Body of pancreas (tissue), 4 donors: ENCODE measurements around the gene AMELX. TPM values are rescaled to one million over a fixed set of nuclear protein-coding genes. Genes with fewer than 3 reads are reported as not detected.

Source experiments
- ATAC-seq: fragments of 150-250 bp; one replicate; pipeline ENCODE4 v1.9.1; 2016
- DNase-seq, 4 donors: peaks; one replicate each; pipeline ENCODE4 v3.0.0-alpha.2; 2019
- H3K27ac ChIP-seq, 4 donors: fragments of 200-600 bp; sonication (generic); 1 replicate in 3 of 4; 2 replicates in 1 of 4; pipeline versions ENCODE4 v1.5.1 to v1.6.1; 2016 to 2019; ENCODE audit warnings: mild to moderate bottlenecking in 1 of 4, mixed read lengths in 1 of 4, moderate library complexity in 1 of 4
- H3K27me3 ChIP-seq, 2 donors: fragments of 200-600 bp; sonication (generic); one replicate each; pipeline ENCODE4 v1.6.0; 2016; ENCODE audit warnings: mild to moderate bottlenecking in 1 of 2
- H3K36me3 ChIP-seq, 2 donors: fragments of 200-600 bp; sonication (generic); replicated peaks in 1 of 2; 2 replicates each; pipeline ENCODE4 v1.5.1; 2016; ENCODE audit warnings: low read depth in 2 of 2; ENCODE audit not compliant: insufficient read depth in 1 of 2
- H3K4me1 ChIP-seq: fragments of 200-600 bp; sonication (generic); one replicate; pipeline ENCODE4 v1.6.0; 2016
- H3K4me3 ChIP-seq, 2 donors: fragments of 200-600 bp; sonication (generic); 1 replicate in 1 of 2; 2 replicates in 1 of 2; pipeline ENCODE4 v1.5.1; 2016 to 2019
- H3K9me3 ChIP-seq, 3 donors: fragments of 200-600 bp; sonication (generic); 1 replicate in 2 of 3; 2 replicates in 1 of 3; pipeline ENCODE4 v1.5.1; 2016
- POLR2A ChIP-seq, 3 donors: fragments of 450-650 bp; IDR thresholded peaks; one replicate each; pipeline ENCODE4 v1.6.1; 2016; ENCODE audit warnings: antibody characterized with exemption in 3 of 3, mild to moderate bottlenecking in 2 of 3
- WGBS, 2 donors: methylation state at CpG; one replicate each; pipeline ENCODE4 v1.1.5; 2017; 5-methylcytosine and 5-hydroxymethylcytosine counted together
- intact Hi-C: fragments of 100-400 bp; cut with DNase I; formaldehyde crosslinking; loops from one replicate; pipeline ENCODE4 v1.15.1; 2023
- total RNA-seq, 2 donors: library from RNA; depleted of rRNA; stranded (reverse); fragments of >200 nt; gene quantifications; one replicate each; pipeline ENCODE4 v1.1.0, GENCODE V29; 2016
- TF ChIP-seq, protein P1 (sequence below), 7 experiments: fragments of 450-650 bp in 4 of 7; fragments of 200-600 bp in 3 of 7; sonication (generic) in 3 of 7; IDR thresholded peaks; one replicate each; pipeline ENCODE4 v1.5.1; 2016 to 2019; ENCODE audit warnings: antibody characterized with exemption in 7 of 7

AMELX gene
- total RNA-seq, 2 donors from 2014 or later: not detected

DNA sequence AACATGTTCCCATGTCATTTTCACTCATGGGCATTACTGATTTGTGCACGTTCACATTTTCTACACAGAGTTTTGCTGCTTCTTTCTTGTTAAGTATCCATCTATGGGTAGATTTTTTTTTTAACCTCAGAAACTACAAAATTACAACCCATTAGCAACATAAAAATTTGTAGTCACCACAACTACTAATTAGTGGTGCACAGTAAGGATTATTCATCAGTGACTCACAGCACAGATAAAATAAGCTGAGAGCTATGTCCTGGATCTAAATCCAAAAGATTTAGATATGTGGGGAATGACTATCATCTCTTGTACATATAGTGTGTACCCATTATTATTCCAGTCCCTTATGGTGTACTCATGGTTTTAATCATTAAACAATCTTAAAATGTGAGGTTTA is 19.7 kb upstream of the AMELX start:
- no peak for TF ChIP-seq POLR2A (IDR thresholded peaks at IDR 0.05)
- TF ChIP-seq, protein P1, sequence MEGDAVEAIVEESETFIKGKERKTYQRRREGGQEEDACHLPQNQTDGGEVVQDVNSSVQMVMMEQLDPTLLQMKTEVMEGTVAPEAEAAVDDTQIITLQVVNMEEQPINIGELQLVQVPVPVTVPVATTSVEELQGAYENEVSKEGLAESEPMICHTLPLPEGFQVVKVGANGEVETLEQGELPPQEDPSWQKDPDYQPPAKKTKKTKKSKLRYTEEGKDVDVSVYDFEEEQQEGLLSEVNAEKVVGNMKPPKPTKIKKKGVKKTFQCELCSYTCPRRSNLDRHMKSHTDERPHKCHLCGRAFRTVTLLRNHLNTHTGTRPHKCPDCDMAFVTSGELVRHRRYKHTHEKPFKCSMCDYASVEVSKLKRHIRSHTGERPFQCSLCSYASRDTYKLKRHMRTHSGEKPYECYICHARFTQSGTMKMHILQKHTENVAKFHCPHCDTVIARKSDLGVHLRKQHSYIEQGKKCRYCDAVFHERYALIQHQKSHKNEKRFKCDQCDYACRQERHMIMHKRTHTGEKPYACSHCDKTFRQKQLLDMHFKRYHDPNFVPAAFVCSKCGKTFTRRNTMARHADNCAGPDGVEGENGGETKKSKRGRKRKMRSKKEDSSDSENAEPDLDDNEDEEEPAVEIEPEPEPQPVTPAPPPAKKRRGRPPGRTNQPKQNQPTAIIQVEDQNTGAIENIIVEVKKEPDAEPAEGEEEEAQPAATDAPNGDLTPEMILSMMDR (IDR thresholded peaks at IDR 0.05): no peak
- no peaks in the 10 kb centered on the region for H3K4me1 ChIP-seq
- no peak overlapping the region for H3K27ac ChIP-seq
- H3K27me3 ChIP-seq: no peaks in the 10 kb centered on the region
- DNase-seq (no peak), ATAC-seq (no peak)
- no peak overlapping the region for H3K4me3 ChIP-seq
- H3K9me3 ChIP-seq: no peaks in the 10 kb centered on the region
- 88% methylated on average over 1 of the region's 1 CpG for WGBS, 2 donors
- no peaks in the 10 kb centered on the region for H3K36me3 ChIP-seq
- intact Hi-C loops: no loop called here

DNA sequence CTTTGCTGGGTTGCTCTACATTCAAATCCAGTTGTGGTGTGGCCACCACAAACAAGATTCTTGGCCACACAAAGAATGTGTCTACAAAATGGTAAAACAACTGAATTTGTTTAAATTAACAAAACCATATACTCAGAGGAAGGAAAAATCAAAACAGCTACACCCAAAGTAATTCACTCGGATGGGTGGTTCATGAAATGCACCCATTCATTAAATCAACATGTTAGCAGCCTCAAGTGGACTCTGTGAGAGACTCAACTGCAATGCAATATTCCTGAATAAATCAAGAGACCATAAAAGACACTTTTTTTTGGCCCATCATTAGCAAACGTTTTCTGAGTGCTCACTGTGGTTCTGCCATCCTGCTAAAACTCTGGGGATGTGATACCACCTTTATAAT is 11.2 kb upstream of the AMELX start:
- no peak for DNase-seq
- WGBS, 2 donors: 59 to 60% methylated on average over 2 of the region's 2 CpGs
- TF ChIP-seq POLR2A (IDR thresholded peaks at IDR 0.05): no peak
- TF ChIP-seq, protein P1 (IDR thresholded peaks at IDR 0.05): no peak

DNA sequence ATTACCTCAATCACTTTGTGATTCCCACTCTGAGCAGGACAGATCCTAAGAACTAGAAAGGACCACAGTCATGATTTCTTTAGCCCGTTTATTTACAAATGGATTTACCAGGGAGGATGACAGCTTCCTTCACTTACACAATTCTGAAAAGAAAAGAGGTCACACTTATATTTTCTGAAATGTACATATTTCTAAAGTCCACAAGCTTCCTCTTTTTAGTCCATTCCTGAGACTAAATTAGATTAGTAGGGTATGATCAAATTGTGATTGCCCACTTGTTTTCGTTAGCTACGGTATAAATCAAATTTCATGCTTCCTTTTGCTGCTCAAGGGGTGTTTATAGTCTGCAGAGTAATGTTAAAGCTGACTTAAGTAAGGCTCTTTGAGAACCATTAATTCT is 7.6 kb upstream of the AMELX start:
- no peak for TF ChIP-seq POLR2A (IDR thresholded peaks at IDR 0.05)
- TF ChIP-seq, protein P1 (IDR thresholded peaks at IDR 0.05): no peak
- no peaks in the 10 kb centered on the region for H3K36me3 ChIP-seq
- intact Hi-C loops: no loop called here
- ATAC-seq: no peak
- H3K27me3 ChIP-seq: no peaks in the 10 kb centered on the region
- WGBS, 2 donors: 58 to 76% methylated on average over 3 of the region's 3 CpGs
- no peak overlapping the region for H3K27ac ChIP-seq
- no peaks in the 10 kb centered on the region for H3K9me3 ChIP-seq
- DNase-seq: no peak
- H3K4me3 ChIP-seq: no peak overlapping the region
- H3K4me1 ChIP-seq: no peaks in the 10 kb centered on the region

More for the DNA sequence above, 11.2 kb upstream of the AMELX start:
- Histone ChIP-seq H3K9me3 (no peaks in the 10 kb centered on the region), H3K4me3 (no peak overlapping the region), H3K27ac (no peak overlapping the region), H3K4me1 (no peaks in the 10 kb centered on the region), H3K27me3 (no peaks in the 10 kb centered on the region), H3K36me3 (no peaks in the 10 kb centered on the region)
- intact Hi-C loops: no loop called here
- no peak for ATAC-seq

DNA sequence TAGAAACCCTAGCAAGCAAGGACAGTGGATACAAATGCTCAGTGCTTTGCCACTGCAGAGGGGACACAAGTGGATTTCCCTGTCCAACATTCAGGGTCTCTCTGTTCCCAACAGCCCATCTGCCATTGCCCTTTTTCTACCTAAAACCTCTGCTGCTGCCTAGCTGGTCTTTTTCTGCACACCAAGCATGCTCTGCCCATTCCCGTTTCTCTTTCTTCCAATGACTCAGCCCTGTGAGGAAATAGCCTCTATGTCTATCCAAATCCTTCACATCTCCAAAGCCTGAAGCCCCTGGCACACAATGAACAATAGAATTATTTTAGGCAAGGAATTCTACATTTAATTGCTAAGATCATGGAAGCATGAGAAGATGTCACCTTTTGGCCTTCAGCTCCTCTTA is 5.7 kb upstream of the AMELX start:
- no peak for TF ChIP-seq POLR2A (IDR thresholded peaks at IDR 0.05)
- TF ChIP-seq, protein P1 (IDR thresholded peaks at IDR 0.05): no peak
- no peak for ATAC-seq
- WGBS, 2 donors: 45 to 71% methylated on average over 1 of the region's 1 CpG
- DNase-seq: no peak
- no peak overlapping the region for H3K27ac ChIP-seq
- no peaks in the 10 kb centered on the region for H3K27me3 ChIP-seq
- no peak overlapping the region for H3K4me3 ChIP-seq
- intact Hi-C loops: no loop called here
- no peaks in the 10 kb centered on the region for H3K4me1 ChIP-seq
- H3K36me3 ChIP-seq: no peaks in the 10 kb centered on the region
- no peaks in the 10 kb centered on the region for H3K9me3 ChIP-seq

DNA sequence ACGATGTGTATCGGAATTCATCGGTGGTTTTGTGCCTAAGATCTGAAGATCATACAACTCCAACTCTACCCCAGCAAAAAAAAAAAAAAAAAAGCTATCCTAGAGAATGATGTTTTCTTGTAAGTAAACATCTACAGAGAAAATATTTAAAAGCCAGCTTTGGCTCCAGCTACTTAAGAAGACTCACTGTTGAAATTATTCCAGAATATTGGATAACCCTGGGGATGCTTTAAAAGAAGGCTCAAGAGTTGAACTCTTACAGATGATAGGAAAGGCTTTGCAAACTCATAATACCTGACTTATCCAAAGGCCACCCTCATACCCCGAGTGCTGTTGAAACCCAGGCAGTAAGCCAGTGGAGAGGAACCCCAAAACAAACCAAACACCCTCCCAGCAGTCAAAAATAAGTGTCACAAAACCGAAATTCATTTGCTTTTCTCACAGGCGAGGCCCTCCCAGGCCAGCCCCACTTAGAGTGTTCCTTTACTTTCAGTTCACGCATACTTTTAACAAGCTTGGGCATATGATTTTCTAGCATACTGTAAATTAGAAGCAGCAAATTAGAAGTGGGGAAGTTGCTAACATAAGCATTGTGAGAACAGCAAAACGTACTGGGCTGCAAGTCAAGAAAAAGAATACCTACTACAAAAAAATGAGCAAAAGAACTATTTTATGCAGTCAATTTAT is 2.7 kb upstream of the AMELX start:
- Histone ChIP-seq H3K27me3 (no peaks in the 10 kb centered on the region), H3K9me3 (no peaks in the 10 kb centered on the region), H3K4me3 (no peak overlapping the region), H3K27ac (no peak overlapping the region), H3K4me1 (no peaks in the 10 kb centered on the region), H3K36me3 (no peaks in the 10 kb centered on the region)
- 80 to 84% methylated on average over 8 of the region's 8 CpGs for WGBS, 2 donors
- intact Hi-C loops: no loop called here
- no peak for DNase-seq
- no peak for ATAC-seq
- TF ChIP-seq, protein P1 (IDR thresholded peaks at IDR 0.05): no peak
- no peak for TF ChIP-seq POLR2A (IDR thresholded peaks at IDR 0.05)
